GM21723 (cell line): Measurements from ENCODE around the gene CLCNKB.

Experiments
- ATAC-seq: cut with Tn5 transposase; IDR thresholded peaks from one replicate; pipeline ENCODE4 v1.9.1; 2021; ENCODE audit warnings: mild to moderate bottlenecking, moderate library complexity; ENCODE audit not compliant: unreplicated experiment

CLCNKB gene

GRCh38 chr1:16072616-16073484 is 29.3 kb downstream of the CLCNKB start:
- ATAC-seq = no peak

- ATAC-seq = no peak
Observed at GRCh38 chr1:16073490-16074119, 30.0 kb downstream of the CLCNKB start, which contains the start of gene FAM131C. FAM131C (minus strand) TSS chr1:16073651; CDS start chr1:16073442, 209 bp downstream.

- no peak for ATAC-seq
Observed at GRCh38 chr1:16074217-16074616, 30.6 kb downstream of the CLCNKB start.

- no peak for ATAC-seq
Observed at GRCh38 chr1:16075337-16076030, 31.9 kb downstream of the CLCNKB start.

DNA sequence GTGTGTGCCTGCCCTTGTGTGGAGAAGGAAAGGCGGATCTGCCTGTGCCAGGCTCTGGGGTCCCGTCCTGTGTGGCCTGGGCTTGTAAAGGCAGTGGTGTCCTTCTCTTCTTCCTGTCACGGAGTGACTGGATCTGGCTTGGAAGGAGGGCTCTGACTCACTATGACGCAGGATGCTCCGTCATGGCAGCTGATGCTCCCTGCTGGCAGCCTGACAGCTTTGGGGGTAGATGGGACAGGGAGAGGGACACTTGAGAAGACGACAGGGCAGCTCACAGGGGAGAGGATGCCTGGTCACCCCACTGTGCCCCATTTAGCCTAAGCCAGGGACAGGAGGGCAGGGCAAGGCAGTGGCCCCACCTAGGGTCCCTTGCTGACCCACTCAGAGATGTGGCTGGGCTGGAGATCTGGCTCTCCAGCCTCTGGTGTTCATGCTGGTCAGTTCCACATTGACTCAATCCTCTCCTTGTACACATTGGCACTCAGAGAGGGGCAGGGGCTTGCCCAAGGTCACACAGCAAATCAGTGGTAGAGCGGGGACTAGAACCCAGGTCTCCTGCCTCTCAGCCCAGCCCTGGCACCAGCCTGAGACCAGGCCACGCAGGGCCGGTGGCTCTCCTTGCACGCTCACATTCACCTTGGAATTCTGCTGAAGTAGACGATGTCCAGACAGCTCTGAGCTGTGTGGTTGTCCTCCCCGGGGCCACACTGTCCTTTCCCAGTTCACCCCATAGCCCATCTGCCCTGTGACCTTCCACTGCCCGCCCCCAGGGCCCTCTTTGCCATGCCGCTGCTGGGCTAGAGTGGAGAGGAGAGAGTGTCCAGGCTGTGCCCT is 32.7 kb downstream of the CLCNKB start:
- ATAC-seq = no peak

GRCh38 chr1:16076865-16077238 is 33.3 kb downstream of the CLCNKB start:
- no peak for ATAC-seq

DNA sequence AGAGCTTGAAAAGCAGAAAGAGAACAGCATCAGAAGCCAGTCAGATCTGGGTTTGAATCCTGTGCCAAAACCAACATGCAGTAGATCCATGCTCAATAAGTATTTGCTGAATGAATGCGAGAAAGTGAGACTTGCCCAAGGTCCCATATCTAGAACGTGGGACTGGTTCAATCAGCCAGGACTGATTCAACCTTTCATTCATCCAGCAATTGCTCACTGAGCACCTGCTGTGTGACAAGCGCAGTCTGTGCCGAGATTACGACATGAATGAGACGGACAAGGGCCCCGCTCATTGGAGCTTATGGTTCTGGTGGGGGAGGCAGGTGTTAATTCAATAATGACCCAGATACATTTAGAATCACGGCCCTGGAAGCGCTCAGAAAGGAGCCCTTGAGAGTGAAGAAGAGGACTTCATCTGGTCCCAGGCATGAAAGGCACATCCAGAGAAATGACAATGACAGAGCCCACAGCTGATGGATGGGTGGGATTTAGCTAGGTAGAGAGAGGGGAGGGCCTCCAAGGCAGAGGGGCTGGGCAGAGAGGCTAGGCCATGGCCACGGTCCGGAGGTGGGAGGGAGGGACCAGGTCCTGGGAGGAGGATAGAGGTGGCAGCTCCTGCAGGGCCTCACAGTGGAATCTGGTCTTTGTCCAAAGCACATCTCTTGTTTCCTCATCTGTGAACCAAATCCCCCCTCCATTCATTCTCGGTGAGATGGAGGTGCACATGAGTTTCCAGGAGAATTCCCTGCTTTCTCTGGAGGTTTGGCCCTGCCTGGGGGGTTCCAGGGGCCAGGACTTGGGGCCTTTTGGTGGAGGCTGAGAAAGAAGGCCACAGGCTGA is 34.0 kb downstream of the CLCNKB start:
- no peak for ATAC-seq

DNA sequence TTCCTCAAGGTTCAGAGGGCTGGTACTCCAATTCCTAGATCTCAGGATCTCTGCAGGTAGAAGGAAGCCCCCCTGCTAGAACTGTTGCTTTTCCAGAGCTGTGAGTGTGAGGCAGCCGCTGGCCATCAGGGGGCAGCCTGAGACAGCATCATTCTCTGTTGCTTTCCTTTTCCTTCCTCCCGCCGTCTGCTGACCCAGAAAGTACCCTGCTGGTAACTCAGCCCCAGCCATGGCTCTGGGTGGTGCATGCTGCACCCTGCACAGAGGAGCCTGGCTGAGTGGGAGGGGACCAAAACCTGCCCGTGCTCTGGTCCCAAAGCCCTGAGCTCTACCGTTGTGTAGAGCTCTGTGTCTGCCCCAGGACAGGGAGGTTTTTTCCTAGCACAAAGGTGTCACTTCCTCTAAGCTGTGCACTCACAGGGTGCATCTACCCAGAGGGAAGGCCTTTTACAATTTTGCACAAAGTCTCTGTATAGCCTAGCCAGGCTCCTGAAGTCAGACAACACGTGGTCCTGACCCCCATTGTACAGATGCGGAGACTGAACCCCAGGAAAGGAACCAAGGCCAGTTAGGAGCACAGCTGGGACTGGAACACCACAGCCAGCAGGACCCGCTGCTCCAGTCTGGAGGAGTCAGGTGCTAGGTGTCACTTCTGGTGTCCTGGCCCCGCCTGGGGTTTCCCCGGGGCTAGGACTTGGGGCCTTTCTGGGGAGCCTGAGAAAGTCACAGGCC is 35.5 kb downstream of the CLCNKB start:
- ATAC-seq = peak; percentile 69

- no peak for ATAC-seq
Observed at GRCh38 chr1:16080422-16081150, 37.0 kb downstream of the CLCNKB start.

GRCh38 chr1:16081636-16082035 is 38.1 kb downstream of the CLCNKB start:
- ATAC-seq = no peak

DNA sequence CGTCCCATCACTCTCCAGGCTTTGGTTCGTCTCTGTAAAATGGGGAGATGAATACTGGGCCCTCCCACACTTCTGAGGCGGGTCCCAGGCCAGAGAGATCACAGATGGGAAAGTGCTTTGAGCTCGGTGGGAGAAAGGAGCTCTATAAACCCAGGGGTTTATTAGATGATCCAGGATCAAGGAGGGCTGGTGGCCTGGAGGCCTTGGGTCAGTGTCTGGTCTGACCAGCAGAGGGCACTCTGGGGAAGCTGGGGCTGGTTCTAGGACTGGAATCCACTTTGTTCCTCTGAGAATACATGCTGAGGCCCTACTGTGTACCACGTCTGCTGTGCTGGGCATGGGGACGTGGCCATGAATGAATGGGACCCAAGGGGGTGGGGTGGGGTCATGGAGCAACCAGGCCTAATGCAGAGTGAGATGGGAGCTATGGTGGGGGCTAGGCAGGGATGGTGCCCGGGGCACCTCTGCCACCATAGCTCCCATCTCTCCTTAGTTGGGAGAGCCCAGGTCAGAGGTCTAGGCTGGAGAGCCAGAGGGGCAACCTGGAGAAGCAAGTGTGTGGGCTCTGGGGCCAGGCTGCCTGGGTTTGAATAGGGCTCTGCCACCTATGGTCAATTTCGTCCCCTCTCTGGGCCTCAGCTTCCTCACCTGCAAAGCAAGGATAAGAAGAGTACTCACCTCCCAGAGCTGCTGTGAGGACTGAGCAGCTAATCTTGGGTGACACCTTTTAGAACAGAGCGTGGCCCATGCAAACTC is 38.9 kb downstream of the CLCNKB start:
- ATAC-seq = no peak

DNA sequence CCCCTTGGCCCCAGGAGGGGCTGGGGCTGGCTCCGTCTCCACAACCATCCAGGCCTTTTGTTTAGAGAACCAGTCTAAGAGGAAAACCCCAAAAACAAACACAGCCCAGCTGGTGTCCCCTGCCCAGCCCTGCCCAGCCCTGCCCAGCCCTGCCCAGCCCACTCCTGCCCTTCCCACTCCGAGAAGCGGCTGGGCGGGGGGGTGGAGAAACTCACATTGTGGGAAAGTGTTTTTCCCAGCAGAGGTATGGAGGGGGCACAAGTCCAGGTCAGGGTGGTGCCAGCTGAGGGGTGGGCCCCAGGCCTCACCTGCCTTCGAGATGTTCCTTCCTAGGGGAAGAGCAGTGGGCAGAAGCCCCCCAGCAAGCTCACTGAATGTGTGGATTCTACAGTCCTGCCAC is 39.9 kb downstream of the CLCNKB start:
- no peak for ATAC-seq

DNA sequence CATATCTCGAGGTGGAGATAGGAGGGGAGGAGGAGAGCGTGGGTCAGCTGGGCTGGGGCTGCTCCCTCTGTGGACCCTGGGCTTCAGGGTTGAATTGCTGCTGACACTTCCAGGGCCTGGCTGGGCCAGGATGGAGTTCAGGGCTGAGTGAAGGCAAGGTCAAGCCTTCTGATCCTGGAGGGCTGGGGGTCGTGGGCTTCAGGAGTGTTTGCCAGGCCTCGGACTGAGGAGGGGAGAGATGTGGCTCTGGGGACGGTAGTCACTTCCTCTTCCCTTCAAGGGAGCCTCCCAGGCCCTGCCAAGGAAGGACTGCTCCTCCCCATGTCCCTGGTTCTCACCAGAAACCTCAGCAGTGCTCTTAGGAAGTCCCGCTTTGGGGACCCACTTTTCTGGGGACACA is 41.9 kb downstream of the CLCNKB start:
- no peak for ATAC-seq

- ATAC-seq = no peak
Observed at GRCh38 chr1:16087733-16088132, 44.2 kb downstream of the CLCNKB start.

GRCh38 chr1:16088351-16088911 is 44.8 kb downstream of the CLCNKB start:
- ATAC-seq = no peak

DNA sequence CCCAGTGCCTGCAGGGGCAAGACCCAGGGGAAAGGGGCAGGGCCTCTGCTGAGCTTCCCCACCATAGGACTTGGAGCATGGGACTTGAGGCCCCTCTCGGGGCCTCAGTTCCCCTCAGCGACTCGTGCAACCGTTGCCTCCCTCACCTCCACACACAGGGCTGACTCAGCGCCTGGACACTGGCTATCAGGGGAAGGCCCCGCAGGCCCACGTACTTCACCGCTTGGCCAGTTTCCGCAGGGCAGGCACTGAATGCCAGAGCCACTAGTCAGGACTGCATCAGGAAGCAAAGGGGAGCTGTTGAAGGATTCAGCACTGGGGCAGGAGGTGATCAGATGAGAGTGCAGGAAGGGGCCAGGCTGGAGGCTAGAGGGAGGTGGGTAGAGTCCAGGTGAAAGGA is 45.4 kb downstream of the CLCNKB start:
- ATAC-seq = no peak

DNA sequence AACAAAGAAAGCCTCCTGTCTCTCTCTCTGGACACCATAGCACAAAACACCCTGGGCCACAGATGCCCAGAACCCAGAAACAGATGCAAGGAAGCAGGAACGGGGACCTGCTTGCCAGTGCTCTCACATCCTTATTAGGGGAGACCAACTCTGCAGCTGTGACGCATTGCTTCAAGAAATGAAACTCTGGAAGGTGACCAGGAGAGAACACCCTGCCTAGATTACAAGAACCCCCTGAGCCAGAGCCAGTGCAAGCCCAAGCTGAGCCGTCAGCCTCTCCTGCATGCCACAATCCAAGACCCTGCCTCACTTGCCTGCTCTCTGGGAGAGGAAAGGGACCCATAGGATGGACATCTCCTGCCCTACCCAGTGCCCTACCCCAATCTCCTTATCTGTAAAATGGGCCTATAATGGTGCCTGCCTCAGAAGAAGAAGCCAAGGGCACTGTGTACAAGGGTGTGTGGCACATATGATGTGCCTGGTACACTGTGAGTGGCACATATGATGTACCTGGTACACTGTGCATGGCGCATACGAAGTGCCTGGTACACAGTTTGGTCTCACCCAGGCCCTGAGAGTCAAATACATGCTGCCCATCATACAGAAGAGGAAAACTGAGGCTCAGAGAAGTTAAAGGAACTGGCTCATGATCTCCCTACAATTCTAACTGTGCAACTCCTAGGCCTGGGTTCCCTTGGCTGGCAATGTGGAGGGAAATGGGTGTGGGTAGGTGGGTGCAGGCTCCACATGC is 46.7 kb downstream of the CLCNKB start:
- no peak for ATAC-seq
